HCT116 (cell line): ENCODE results near the gene ENO2.

Source experiments
- CEBPB ChIP-seq: IDR thresholded peaks from 2 replicates; pipeline ENCODE4 v1.6.1; 2012; ENCODE audit warnings: low read depth
- EZH2 ChIP-seq: fragments of 200-600 bp; sonication (generic); IDR thresholded peaks from 2 replicates; pipeline ENCODE4 v1.6.1; 2017; ENCODE audit warnings: antibody characterized with exemption, mixed run types
- EZH2phosphoT487 ChIP-seq: fragments of 200-600 bp; IDR thresholded peaks from 2 replicates; pipeline ENCODE4 v1.6.1; 2018; ENCODE audit warnings: antibody characterized with exemption, borderline replicate concordance
- FOSL1 ChIP-seq: IDR thresholded peaks from 2 replicates; pipeline ENCODE4 v1.6.1; 2012; ENCODE audit warnings: low read depth
- JUND ChIP-seq: IDR thresholded peaks from 2 replicates; pipeline ENCODE4 v1.6.1; 2012
- POLR2A ChIP-seq: IDR thresholded peaks from 2 replicates; pipeline ENCODE4 v1.7.0; 2011; ENCODE audit warnings: borderline replicate concordance; ENCODE audit not compliant: insufficient read depth, insufficient read length; ENCODE audit errors: extremely low read depth
- POLR2AphosphoS5 ChIP-seq: IDR thresholded peaks from 2 replicates; pipeline ENCODE4 v1.6.1; 2011; ENCODE audit warnings: mild to moderate bottlenecking, low read depth, low read length, moderate library complexity
- RAD21 ChIP-seq: IDR thresholded peaks from 2 replicates; pipeline ENCODE4 v1.6.1; 2012; ENCODE audit warnings: low read depth, mild to moderate bottlenecking
- SIN3A ChIP-seq: IDR thresholded peaks from 2 replicates; pipeline ENCODE4 v1.6.1; 2012; ENCODE audit warnings: low read depth
- SP1 ChIP-seq: IDR thresholded peaks from 2 replicates; pipeline ENCODE4 v1.6.1; 2012; ENCODE audit warnings: low read depth
- SRF ChIP-seq: IDR thresholded peaks from 2 replicates; pipeline ENCODE4 v1.6.1; 2012; ENCODE audit warnings: low read depth
- TF ChIP-seq, protein P1 (sequence below), 3 experiments: fragments of 200-600 bp in 1 of 3; sonication (generic) in 1 of 3; IDR thresholded peaks in 2 of 3; conservative IDR thresholded peaks in 1 of 3; 2 replicates each; pipeline ENCODE4 v1.5.1; 2012 to 2017; ENCODE audit warnings: low read depth in 2 of 3, low read length in 2 of 3, antibody characterized with exemption in 1 of 3, borderline replicate concordance in 1 of 3, control low read depth in 1 of 3, mild to moderate bottlenecking in 1 of 3, mixed read lengths in 1 of 3, mixed run types in 1 of 3, moderate library complexity in 1 of 3; ENCODE audit not compliant: insufficient read depth in 1 of 3
- TF ChIP-seq, protein P2 (sequence below): IDR thresholded peaks from 2 replicates; pipeline ENCODE4 v1.6.1; 2012
- TF ChIP-seq, protein P3 (sequence below): IDR thresholded peaks from 2 replicates; pipeline ENCODE4 v1.6.1; 2012; ENCODE audit warnings: low read depth

DNA sequence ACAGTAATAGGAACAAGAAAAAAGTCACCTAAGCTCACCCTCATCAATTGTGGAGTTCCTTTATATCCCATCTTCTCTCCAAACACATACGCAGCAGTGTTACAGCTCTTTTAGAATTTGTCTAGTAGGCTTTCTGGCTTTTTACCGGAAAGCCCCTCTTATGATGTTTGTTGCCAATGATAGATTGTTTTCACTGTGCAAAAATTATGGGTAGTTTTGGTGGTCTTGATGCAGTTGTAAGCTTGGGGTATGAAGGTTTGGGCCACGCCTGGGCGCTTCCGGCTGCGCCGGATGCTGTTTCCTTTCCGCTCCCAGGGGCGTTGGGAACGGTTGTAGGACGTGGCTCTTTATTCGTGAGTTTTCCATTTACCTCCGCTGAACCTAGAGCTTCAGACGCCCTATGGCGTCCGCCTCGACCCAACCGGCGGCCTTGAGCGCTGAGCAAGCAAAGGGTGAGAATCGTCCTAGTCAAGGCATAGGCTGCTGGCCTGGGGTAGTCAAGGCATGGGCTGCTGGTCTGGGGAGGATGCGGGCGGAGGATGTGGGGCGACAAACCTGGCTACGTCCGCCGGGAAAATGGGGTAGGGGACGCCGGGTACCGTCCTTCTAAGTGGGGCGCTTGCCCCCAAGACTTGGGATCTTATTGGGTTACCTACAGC lies 29.5 kb downstream of the ENO2 start, which contains the start of the genes C12orf57 and RNU7-1:
- TF ChIP-seq, protein P1, sequence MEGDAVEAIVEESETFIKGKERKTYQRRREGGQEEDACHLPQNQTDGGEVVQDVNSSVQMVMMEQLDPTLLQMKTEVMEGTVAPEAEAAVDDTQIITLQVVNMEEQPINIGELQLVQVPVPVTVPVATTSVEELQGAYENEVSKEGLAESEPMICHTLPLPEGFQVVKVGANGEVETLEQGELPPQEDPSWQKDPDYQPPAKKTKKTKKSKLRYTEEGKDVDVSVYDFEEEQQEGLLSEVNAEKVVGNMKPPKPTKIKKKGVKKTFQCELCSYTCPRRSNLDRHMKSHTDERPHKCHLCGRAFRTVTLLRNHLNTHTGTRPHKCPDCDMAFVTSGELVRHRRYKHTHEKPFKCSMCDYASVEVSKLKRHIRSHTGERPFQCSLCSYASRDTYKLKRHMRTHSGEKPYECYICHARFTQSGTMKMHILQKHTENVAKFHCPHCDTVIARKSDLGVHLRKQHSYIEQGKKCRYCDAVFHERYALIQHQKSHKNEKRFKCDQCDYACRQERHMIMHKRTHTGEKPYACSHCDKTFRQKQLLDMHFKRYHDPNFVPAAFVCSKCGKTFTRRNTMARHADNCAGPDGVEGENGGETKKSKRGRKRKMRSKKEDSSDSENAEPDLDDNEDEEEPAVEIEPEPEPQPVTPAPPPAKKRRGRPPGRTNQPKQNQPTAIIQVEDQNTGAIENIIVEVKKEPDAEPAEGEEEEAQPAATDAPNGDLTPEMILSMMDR (IDR thresholded peaks at IDR 0.05 in 2 of 3, conservative IDR thresholded peaks at IDR 0.05 in 1 of 3; ENCODE audit: borderline replicate concordance in 1 of 3, insufficient read depth in 1 of 3, low read depth in 2 of 3, low read length in 2 of 3), result no peak
- TF ChIP-seq, protein P2, sequence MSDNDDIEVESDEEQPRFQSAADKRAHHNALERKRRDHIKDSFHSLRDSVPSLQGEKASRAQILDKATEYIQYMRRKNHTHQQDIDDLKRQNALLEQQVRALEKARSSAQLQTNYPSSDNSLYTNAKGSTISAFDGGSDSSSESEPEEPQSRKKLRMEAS, result no peak
- TF ChIP-seq, protein P3, sequence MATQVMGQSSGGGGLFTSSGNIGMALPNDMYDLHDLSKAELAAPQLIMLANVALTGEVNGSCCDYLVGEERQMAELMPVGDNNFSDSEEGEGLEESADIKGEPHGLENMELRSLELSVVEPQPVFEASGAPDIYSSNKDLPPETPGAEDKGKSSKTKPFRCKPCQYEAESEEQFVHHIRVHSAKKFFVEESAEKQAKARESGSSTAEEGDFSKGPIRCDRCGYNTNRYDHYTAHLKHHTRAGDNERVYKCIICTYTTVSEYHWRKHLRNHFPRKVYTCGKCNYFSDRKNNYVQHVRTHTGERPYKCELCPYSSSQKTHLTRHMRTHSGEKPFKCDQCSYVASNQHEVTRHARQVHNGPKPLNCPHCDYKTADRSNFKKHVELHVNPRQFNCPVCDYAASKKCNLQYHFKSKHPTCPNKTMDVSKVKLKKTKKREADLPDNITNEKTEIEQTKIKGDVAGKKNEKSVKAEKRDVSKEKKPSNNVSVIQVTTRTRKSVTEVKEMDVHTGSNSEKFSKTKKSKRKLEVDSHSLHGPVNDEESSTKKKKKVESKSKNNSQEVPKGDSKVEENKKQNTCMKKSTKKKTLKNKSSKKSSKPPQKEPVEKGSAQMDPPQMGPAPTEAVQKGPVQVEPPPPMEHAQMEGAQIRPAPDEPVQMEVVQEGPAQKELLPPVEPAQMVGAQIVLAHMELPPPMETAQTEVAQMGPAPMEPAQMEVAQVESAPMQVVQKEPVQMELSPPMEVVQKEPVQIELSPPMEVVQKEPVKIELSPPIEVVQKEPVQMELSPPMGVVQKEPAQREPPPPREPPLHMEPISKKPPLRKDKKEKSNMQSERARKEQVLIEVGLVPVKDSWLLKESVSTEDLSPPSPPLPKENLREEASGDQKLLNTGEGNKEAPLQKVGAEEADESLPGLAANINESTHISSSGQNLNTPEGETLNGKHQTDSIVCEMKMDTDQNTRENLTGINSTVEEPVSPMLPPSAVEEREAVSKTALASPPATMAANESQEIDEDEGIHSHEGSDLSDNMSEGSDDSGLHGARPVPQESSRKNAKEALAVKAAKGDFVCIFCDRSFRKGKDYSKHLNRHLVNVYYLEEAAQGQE, result no peak
- TF ChIP-seq RAD21, result no peak
- no peak for TF ChIP-seq FOSL1
- TF ChIP-seq POLR2AphosphoS5, result peak; percentile 100
- TF ChIP-seq EZH2, result no peak
- TF ChIP-seq SP1, result no peak
- no peak for TF ChIP-seq SIN3A
- no peak for TF ChIP-seq CEBPB
- TF ChIP-seq POLR2A, result peak; percentile 100
- TF ChIP-seq EZH2phosphoT487, result no peak
- TF ChIP-seq JUND, result no peak
- no peak for TF ChIP-seq SRF
